Measurements from ENCODE around the gene PHLDB1. TPM values are rescaled to one million over a fixed set of nuclear protein-coding genes. Genes with fewer than 3 reads are reported as not detected.

PHLDB1 gene
- total and polyA plus RNA-seq, 2 donors, result 4.0 to 14.0 TPM

- 24% methylated on average over 26 of the region's 26 CpGs for WGBS
- H3K4me3 ChIP-seq (ENCODE audit: low read length in 2 of 2), result no peak overlapping the region
- H3K36me3 ChIP-seq (ENCODE audit: control insufficient read depth in 2 of 2, insufficient read depth in 2 of 2, low read length in 1 of 2), result no peaks in the 10 kb centered on the region
- H3K4me1 ChIP-seq (ENCODE audit: control insufficient read depth in 2 of 2, insufficient read depth in 2 of 2, low read length in 2 of 2), result peaks cover 2 to 11% of the 10 kb centered on the region in 2 donors
- H3K27ac ChIP-seq (ENCODE audit: low read depth in 1 of 2, low read length in 1 of 2), result no peak overlapping the region
- H3K27me3 ChIP-seq (ENCODE audit: control insufficient read depth in 2 of 2, insufficient read depth in 1 of 2, low read length in 1 of 2), result no peaks in the 10 kb centered on the region
- H3K9me3 ChIP-seq (ENCODE audit: control insufficient read depth in 2 of 2, insufficient read depth in 1 of 2, low read length in 1 of 2), result no peaks in the 10 kb centered on the region
- peak; percentile 39 to 87 (median 72) for DNase-seq (ENCODE audit: low read depth in 6 of 9, low spot score in 9 of 9)
Measured at GRCh38 chr11:118659314-118659952, 52.0 kb downstream of the PHLDB1 start.

DNA sequence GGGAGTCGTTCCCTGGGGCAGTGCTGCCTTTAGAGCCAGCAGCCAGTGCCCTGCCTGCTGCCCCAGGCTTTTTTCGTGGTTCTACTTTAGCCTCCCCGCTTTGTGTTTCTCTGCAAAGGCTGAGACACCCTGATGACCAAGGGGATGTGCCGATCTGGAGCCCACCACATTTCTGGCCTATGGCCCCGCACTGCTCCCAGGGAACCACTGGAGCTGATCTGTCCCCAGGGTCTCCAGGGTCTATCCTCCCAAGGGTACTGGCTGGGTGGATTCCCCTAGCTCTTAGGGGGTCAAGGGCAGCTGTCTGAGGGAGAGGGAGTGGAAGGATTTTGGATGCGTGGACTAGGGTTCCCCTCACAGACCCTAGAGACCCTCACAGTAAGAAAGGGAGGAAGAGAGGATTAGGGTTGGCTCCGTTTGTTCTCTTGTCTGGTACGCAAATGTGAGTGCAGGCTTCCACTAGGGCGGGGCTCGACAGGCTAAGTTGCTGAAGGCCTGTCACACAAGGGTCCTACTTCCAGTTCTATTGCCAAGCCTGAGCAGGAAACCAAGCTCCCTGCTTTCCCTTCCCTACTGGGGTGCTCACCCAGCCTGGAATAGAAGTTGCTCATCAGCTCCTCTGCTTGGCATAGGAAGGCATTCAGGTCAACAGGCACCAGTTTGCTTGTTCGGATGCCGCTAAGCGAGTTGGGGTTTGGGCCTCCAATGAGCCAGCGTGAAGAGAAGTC is 52.7 kb downstream of the PHLDB1 start:
- H3K27me3 ChIP-seq (ENCODE audit: control insufficient read depth in 2 of 2, insufficient read depth in 1 of 2, low read length in 1 of 2), result no peaks in the 10 kb centered on the region
- no peaks in the 10 kb centered on the region for H3K36me3 ChIP-seq (ENCODE audit: control insufficient read depth in 2 of 2, insufficient read depth in 2 of 2, low read length in 1 of 2)
- H3K27ac ChIP-seq (ENCODE audit: low read depth in 1 of 2, low read length in 1 of 2), result no peak overlapping the region
- no peak overlapping the region for H3K4me3 ChIP-seq (ENCODE audit: low read length in 2 of 2)
- WGBS, result 89% methylated on average over 14 of the region's 14 CpGs
- peaks cover 2 to 11% of the 10 kb centered on the region in 2 donors for H3K4me1 ChIP-seq (ENCODE audit: control insufficient read depth in 2 of 2, insufficient read depth in 2 of 2, low read length in 2 of 2)
- no peak for DNase-seq (ENCODE audit: low read depth in 6 of 9, low spot score in 9 of 9)
- no peaks in the 10 kb centered on the region for H3K9me3 ChIP-seq (ENCODE audit: control insufficient read depth in 2 of 2, insufficient read depth in 1 of 2, low read length in 1 of 2)

DNA sequence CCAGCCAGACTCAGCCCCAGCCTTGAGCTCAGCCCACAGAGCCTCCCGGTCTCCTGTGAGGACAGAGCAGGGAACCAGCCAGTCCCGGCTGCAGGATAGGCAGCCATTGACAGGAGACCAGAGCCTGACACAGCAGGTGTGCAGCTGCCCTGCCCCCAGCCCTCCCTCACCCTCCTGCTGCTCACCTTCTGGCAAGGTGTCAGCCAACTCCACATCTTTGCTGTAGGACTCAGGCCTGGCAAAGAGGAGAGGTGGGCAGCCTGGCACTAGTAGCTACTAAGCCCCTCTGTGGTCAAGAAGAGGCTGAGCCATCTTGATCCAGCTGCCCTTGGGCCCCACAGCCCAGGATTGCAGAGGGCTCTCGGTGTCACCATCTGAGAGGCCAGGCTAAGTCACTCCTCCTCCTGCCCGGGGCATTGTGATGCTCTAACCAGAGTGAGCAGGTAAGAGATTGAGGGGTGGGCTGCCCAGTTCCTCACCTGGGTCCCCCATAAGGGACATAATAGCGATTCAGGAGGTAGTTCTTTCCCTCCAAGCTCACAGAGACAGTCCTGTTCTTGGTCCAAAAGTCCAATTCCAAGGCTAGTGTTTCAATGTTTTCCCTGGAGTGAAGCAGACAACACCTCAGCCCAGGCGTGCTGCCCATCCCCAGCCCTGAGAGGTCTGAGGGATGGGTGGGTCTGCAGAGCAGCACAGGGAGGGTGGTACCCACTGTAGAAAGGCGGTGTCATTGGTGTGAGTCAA is 53.4 kb downstream of the PHLDB1 start:
- H3K4me1 ChIP-seq (ENCODE audit: control insufficient read depth in 2 of 2, insufficient read depth in 2 of 2, low read length in 2 of 2), result peaks cover 2 to 11% of the 10 kb centered on the region in 2 donors
- no peak for DNase-seq (ENCODE audit: low read depth in 6 of 9, low spot score in 9 of 9)
- H3K27me3 ChIP-seq (ENCODE audit: control insufficient read depth in 2 of 2, insufficient read depth in 1 of 2, low read length in 1 of 2), result no peaks in the 10 kb centered on the region
- WGBS, result 93% methylated on average over 7 of the region's 7 CpGs
- no peaks in the 10 kb centered on the region for H3K36me3 ChIP-seq (ENCODE audit: control insufficient read depth in 2 of 2, insufficient read depth in 2 of 2, low read length in 1 of 2)
- no peak overlapping the region for H3K4me3 ChIP-seq (ENCODE audit: low read length in 2 of 2)
- H3K9me3 ChIP-seq (ENCODE audit: control insufficient read depth in 2 of 2, insufficient read depth in 1 of 2, low read length in 1 of 2), result no peaks in the 10 kb centered on the region
- H3K27ac ChIP-seq (ENCODE audit: low read depth in 1 of 2, low read length in 1 of 2), result no peak overlapping the region

DNA sequence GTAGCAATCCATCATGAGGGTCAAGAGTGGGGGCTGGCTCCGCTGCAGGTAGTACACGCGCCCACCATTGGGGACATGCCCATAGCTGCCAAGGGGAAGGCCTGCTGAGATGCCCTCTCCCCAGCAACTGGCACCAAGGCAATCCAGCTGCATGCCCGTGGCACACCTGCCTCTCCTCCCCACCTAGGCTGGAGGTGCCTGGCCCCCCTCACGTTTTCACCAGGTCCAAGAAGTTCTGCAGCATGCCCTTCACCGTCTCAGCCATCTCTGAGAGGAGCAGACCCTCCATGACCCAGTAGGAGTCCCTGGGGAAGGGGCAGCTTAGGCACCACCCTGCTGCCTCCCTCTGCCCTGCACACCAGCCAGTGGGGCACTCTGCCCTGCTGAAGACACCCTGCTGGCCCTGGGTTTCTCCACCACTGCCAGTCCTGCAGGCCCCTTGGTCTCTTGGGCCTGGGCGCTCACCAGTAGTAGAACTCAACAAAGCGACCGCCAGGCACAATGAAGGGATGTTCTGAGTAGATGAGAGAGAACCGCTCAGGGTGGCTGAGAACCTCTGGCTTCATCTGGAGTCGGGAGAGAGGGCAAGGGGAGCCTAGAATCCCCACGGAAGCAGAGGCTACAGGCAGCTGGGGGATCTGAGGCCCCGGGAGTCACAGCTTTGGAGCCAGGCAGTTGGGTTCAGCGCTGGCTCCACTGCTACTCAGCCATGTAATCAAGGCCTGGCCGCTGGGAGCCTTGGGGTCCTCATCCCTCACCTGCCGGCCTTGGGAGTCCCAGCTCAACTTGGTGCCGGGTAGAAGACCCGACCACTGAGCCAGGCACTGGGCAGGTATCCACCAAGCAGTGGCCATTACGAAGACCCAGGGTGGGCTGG is 54.2 kb downstream of the PHLDB1 start:
- Histone ChIP-seq H3K4me1 (ENCODE audit: control insufficient read depth in 2 of 2, insufficient read depth in 2 of 2, low read length in 2 of 2) (peaks cover 2 to 11% of the 10 kb centered on the region in 2 donors), H3K27me3 (ENCODE audit: control insufficient read depth in 2 of 2, insufficient read depth in 1 of 2, low read length in 1 of 2) (no peaks in the 10 kb centered on the region), H3K27ac (ENCODE audit: low read depth in 1 of 2, low read length in 1 of 2) (no peak overlapping the region), H3K9me3 (ENCODE audit: control insufficient read depth in 2 of 2, insufficient read depth in 1 of 2, low read length in 1 of 2) (no peaks in the 10 kb centered on the region), H3K4me3 (ENCODE audit: low read length in 2 of 2) (no peak overlapping the region), H3K36me3 (ENCODE audit: control insufficient read depth in 2 of 2, insufficient read depth in 2 of 2, low read length in 1 of 2) (no peaks in the 10 kb centered on the region)
- WGBS, result 96% methylated on average over 19 of the region's 19 CpGs
- no peak for DNase-seq (ENCODE audit: low read depth in 6 of 9, low spot score in 9 of 9)

GRCh38 chr11:118662401-118663271 is 55.2 kb downstream of the PHLDB1 start:
- no peak overlapping the region for H3K4me3 ChIP-seq (ENCODE audit: low read length in 2 of 2)
- 95% methylated on average over 8 of the region's 8 CpGs for WGBS
- no peaks in the 10 kb centered on the region for H3K36me3 ChIP-seq (ENCODE audit: control insufficient read depth in 2 of 2, insufficient read depth in 2 of 2, low read length in 1 of 2)
- no peak for DNase-seq (ENCODE audit: low read depth in 6 of 9, low spot score in 9 of 9)
- no peaks in the 10 kb centered on the region for H3K9me3 ChIP-seq (ENCODE audit: control insufficient read depth in 2 of 2, insufficient read depth in 1 of 2, low read length in 1 of 2)
- no peak overlapping the region for H3K27ac ChIP-seq (ENCODE audit: low read depth in 1 of 2, low read length in 1 of 2)
- H3K4me1 ChIP-seq (ENCODE audit: control insufficient read depth in 2 of 2, insufficient read depth in 2 of 2, low read length in 2 of 2), result peaks cover 2 to 11% of the 10 kb centered on the region in 2 donors
- H3K27me3 ChIP-seq (ENCODE audit: control insufficient read depth in 2 of 2, insufficient read depth in 1 of 2, low read length in 1 of 2), result no peaks in the 10 kb centered on the region

- Histone ChIP-seq H3K27ac (ENCODE audit: low read depth in 1 of 2, low read length in 1 of 2) (no peak overlapping the region), H3K4me1 (ENCODE audit: control insufficient read depth in 2 of 2, insufficient read depth in 2 of 2, low read length in 2 of 2) (peaks cover 2 to 11% of the 10 kb centered on the region in 2 donors), H3K27me3 (ENCODE audit: control insufficient read depth in 2 of 2, insufficient read depth in 1 of 2, low read length in 1 of 2) (no peaks in the 10 kb centered on the region), H3K9me3 (ENCODE audit: control insufficient read depth in 2 of 2, insufficient read depth in 1 of 2, low read length in 1 of 2) (no peaks in the 10 kb centered on the region), H3K36me3 (ENCODE audit: control insufficient read depth in 2 of 2, insufficient read depth in 2 of 2, low read length in 1 of 2) (no peaks in the 10 kb centered on the region), H3K4me3 (ENCODE audit: low read length in 2 of 2) (no peak overlapping the region)
- 97% methylated on average over 4 of the region's 4 CpGs for WGBS
- DNase-seq (ENCODE audit: low read depth in 6 of 9, low spot score in 9 of 9), result no peak
Measured at GRCh38 chr11:118663381-118663780, 56.0 kb downstream of the PHLDB1 start.

DNA sequence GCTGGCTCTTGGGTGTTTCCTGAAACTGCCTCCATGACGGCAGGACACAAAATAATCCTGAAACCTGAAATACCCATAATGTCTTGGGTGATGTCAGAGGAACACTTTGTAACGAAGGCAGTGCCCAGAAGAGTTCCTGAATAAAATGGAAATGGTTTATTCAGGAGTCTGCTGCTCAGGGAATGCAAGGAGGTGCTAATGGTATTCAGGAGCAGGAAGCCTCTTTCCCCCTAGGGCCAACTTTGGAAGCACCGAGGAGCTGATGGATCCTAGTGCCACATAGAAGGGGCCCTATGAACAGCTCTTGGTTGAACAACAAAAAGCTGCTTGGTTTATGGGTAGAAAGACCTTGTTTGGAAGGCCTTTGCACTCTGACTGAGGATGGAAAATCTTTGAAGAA is 56.5 kb downstream of the PHLDB1 start:
- Histone ChIP-seq H3K9me3 (ENCODE audit: control insufficient read depth in 2 of 2, insufficient read depth in 1 of 2, low read length in 1 of 2) (no peaks in the 10 kb centered on the region), H3K27ac (ENCODE audit: low read depth in 1 of 2, low read length in 1 of 2) (no peak overlapping the region), H3K36me3 (ENCODE audit: control insufficient read depth in 2 of 2, insufficient read depth in 2 of 2, low read length in 1 of 2) (no peaks in the 10 kb centered on the region), H3K4me3 (ENCODE audit: low read length in 2 of 2) (no peak overlapping the region), H3K4me1 (ENCODE audit: control insufficient read depth in 2 of 2, insufficient read depth in 2 of 2, low read length in 2 of 2) (peaks cover 2 to 8% of the 10 kb centered on the region in 2 donors), H3K27me3 (ENCODE audit: control insufficient read depth in 2 of 2, insufficient read depth in 1 of 2, low read length in 1 of 2) (no peaks in the 10 kb centered on the region)
- DNase-seq (ENCODE audit: low read depth in 6 of 9, low spot score in 9 of 9), result no peak
- WGBS, result 92% methylated on average over 3 of the region's 3 CpGs

- Histone ChIP-seq H3K27me3 (ENCODE audit: control insufficient read depth in 2 of 2, insufficient read depth in 1 of 2, low read length in 1 of 2) (no peaks in the 10 kb centered on the region), H3K27ac (ENCODE audit: low read depth in 1 of 2, low read length in 1 of 2) (no peak overlapping the region), H3K4me3 (ENCODE audit: low read length in 2 of 2) (no peak overlapping the region), H3K36me3 (ENCODE audit: control insufficient read depth in 2 of 2, insufficient read depth in 2 of 2, low read length in 1 of 2) (no peaks in the 10 kb centered on the region), H3K9me3 (ENCODE audit: control insufficient read depth in 2 of 2, insufficient read depth in 1 of 2, low read length in 1 of 2) (no peaks in the 10 kb centered on the region), H3K4me1 (ENCODE audit: control insufficient read depth in 2 of 2, insufficient read depth in 2 of 2, low read length in 2 of 2) (no peaks in the 10 kb centered on the region)
- 95% methylated on average over 5 of the region's 5 CpGs for WGBS
- DNase-seq (ENCODE audit: low read depth in 6 of 9, low spot score in 9 of 9), result no peak
Measured at GRCh38 chr11:118666371-118666770, 59.0 kb downstream of the PHLDB1 start.

All from thymus (tissue), 11 donors.